GM21737 (cell line): ENCODE measurements around the gene SIK3.

Source experiments
- ATAC-seq: cut with Tn5 transposase; IDR thresholded peaks from one replicate; pipeline ENCODE4 v1.9.1; 2021; ENCODE audit warnings: mild to moderate bottlenecking, moderate library complexity; ENCODE audit not compliant: unreplicated experiment

The SIK3 gene

DNA sequence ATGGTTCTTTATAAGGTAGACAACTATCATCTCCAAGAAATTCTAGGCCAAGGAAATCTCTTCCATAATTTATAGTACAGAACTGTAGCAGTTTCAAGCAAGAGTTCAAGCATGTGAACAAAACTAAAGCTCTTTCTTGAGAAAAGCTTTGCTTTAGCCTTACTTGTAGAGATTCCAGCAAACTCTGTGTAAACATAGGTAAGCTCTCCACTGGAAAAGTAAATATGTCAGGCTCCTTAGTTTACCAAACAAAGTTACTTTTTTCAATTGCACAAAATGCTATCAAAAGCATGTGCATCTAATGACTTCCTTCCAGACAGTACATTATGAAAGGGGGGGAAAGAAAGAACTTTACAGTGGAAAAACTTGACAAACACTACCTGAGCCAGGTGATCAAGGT lies 125.0 kb downstream of the SIK3 start:
- no peak for ATAC-seq

DNA sequence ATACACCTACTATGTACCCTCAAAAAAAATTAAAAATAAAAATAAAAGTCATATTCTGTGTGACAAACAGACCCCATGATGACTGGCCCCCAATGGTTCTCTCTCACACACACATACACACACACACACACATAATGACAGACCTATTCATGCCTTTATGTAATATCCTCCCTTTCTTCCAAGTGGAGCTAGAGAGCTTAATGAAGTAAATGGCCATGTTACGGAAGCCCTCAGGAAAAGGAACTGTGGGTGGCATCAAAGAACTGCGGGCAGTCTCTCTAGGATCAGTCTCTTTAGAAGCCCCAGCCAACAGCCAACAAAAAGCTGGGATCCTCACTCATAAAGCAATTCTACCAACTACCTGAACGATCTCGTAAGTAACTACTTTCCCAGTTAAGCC lies 125.5 kb downstream of the SIK3 start:
- ATAC-seq = no peak

DNA sequence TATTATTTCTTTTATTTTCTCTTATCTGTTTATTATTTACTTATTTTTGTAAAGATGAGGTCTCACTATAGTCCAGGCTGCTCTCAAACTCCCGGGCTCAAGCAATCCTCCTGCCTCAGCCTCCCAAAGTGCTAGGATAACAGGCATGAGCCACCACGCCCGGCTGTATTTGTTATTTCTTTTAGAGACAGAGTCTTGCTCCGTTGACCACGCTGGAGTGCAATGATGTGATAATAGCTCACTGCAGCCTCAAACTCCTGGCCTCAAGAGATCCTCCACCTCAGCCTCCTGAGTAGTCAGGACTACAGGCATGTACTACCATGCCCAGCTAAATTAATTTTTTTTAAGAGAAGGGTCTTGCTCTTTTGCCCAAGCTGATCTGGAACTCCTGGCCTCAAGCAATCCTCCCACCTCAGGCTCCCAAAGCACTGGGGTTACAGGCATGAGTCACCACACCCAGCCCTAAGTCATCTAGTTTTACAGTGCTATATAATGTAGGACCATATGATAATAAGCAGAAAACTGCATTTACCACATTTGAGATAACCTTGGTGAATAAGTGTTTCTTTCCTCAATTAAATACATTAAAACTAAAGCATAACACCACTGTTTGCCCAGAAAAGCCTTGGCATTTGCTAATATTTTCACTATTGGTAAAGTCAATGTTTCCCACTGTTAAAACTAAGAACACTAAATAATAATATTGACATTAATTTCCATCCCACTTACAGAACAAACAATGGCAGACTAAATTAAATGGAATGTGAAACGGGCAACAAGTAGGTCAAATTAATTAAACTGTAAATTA lies 127.5 kb downstream of the SIK3 start:
- no peak for ATAC-seq

DNA sequence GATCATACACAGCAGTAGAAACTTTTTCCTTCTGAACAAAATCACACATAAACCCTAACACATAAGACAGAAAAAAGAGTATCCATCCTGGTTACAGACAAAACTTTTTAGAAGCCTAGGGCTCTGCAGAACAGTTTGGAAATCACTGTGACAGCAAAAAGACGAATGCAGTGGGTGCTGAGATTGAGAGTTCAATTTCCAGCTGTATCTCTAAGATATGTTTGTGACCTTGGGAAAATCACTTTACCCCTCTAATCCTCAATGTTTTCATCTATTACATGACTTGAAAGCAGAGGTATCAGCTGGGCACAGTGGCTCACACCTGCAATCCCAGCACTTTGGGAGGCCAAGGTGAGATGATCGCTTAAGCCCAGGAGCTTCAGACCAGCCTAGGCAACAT lies 128.5 kb downstream of the SIK3 start:
- ATAC-seq = no peak

DNA sequence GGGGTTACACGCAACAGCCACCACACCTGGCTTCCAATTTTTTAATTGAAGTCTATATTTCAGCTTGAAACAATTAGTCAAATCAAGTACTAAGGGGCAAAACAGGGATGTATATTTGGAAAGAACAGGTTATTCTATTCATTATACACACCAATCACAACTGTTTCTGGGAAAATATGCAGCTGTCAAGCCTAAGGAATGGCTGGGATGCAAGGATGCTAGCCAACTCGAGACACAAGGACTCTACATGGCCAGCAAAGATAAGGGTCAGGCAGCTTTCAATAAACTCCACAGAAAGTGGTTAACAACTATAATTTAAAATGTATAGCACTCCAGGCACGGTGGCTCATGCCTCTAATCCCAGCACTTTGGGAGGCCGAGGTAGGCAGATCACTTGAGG lies 134.0 kb downstream of the SIK3 start:
- no peak for ATAC-seq

DNA sequence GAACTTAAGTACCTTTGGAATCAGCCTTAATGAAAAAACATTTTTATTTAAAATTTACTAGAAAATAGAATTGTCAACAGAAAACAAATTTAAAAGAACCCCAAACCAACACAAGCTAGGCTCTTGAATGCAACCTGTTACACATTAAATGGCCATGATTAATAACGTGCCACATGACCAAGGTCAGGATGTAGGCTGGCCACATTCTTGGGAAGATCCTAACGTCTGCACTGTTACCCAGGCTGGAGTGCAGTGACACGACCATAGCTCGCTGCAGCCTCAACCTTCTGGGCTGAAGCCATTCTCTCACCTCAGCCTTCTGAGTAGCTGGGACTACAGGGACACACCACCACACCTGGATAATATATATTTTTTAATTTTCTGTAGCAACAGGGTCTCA lies 134.4 kb downstream of the SIK3 start:
- ATAC-seq = no peak

DNA sequence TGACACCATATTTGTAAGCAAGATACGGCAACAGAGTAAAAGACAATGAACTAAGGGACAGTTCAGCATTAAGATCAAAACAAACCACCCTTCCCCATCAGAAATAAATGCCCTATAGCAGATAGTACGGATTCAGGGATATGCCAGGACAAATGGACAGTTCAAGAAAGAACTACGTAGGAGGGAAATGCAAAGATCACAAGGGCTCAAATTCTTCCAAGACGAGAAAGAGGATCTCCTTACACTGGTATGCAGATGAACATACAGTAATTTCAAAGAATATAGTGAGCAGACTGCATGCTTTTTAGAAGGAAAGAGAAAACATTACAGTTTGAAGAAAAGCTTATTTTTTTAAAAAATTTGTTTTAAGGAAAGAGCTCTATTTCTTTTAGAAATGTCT lies 136.1 kb downstream of the SIK3 start:
- ATAC-seq = no peak

DNA sequence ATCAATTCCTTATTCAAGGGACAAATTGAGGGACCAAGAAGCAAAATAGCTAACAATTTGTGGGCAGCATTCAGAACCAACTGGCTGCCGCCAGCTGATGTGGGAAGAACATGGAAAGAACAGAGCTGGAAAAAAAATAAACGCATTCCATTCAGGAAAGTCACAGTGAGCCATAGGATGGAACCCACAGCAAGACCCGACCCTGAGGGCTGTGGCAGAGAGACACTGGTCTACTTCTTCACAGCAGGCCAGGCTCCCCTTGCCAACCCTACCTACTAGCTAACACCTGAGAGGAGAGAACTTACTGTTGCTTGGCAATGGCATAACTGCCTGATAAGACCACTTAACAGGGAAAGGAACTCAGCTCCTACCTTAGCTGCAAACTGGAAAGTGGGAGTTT lies 137.3 kb downstream of the SIK3 start:
- ATAC-seq = no peak

DNA sequence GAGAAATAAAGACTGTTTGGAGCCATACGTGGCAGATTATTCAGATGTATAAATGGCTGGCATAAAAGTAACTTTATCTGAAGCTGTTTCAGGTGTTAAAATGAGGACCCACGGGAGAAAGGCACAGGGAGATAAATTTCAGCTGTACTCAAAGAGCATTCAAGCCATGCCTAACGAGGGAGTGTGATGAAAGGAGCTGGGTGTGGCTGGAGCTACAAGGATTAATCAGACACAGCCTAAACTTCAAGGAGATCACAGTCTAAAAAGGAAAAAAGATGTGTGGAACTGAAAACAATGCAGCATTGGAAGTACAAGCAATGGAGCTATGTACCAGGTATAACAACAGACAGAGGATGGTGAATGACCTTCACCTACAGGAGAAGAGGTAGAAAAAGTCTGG lies 140.0 kb downstream of the SIK3 start:
- ATAC-seq = no peak

DNA sequence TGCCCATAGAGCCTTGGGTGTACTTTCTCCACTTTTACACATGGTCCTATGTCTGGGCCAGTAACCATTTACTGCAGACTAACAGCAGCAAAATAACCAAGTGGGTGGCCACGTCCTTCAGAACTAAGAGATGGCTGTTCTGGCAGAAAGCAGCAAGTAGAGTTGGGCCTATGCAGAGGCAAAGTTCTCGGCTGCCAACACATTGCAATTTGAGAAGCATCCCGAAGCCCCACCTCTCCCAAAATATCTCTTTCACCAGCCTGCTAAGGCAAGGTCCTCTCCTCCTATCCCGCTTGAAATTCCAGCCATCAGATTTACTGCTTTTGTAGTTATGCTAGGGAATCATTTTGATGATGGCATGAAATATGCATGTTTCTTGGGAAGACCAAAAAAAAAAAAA lies 142.3 kb downstream of the SIK3 start:
- ATAC-seq = no peak

DNA sequence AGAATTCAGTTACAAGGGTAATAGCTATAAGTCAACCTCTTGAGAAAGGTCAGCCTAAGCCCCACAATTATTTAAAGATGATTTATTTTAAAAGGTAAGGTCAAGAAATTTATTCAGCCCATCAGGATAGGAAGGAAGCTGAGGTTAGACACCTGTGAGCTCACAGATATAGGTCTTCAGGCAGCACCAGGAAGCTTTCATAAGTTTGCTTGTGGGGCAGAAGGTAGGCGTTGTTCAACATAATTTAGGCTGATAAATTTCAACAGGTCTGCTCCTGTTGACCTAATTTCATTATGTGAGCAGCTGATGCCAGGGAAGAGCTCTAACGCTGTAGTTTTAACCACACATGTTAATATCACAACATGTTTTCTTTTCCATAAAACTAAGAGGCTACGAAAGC lies 142.7 kb downstream of the SIK3 start:
- no peak for ATAC-seq

DNA sequence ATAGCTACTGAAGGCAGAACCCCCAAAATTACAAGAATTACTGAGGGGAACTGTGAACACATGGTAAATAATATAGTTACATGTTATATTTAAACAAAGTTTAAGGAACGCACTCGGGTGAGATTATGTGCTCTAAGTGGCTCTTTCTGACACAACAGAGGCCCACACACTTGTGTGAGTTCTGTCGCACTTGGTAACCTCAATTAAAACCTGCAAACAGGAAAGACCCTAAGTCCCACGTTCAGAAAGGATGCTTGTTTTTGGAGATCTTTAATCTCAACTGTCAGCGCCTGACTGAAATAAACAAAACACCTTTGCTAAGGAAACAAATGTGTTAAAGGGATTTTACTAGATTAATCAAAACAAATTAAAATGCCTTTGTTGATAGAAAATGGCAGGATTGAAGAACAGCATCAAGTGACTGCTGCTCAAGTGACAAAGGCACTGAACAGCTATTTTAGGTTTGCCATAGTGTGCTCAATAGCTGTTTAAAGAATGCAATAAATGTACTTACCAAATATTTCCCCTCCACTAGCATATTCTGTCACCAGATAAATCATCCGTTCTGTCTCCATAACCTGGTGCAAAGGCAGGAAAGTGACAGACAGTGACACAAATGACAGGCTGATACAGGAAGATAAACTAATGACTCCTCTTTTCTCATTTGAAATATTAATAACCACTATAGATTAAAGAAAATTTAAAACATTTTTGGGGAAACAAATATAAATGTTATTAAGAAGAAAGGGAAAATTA lies 144.5 kb downstream of the SIK3 start:
- no peak for ATAC-seq

DNA sequence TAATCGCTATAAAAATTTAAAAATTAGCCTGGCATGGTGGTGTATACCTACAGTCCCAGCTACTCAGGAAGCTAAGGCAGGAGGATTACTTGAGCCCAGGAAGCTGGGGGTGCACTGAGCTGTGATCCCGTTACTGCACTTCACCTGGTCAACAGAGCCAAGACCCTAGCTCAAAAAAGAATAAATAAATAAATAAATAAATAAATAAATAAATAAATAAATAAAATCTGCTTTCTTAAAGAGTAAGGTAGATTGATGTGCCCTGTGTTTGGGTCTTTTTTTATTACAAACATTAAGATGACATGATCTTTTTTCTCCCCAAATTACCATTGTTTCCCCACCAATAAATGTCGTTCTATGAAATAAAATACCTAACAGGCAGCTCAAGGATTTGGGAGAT lies 146.5 kb downstream of the SIK3 start:
- ATAC-seq = no peak

DNA sequence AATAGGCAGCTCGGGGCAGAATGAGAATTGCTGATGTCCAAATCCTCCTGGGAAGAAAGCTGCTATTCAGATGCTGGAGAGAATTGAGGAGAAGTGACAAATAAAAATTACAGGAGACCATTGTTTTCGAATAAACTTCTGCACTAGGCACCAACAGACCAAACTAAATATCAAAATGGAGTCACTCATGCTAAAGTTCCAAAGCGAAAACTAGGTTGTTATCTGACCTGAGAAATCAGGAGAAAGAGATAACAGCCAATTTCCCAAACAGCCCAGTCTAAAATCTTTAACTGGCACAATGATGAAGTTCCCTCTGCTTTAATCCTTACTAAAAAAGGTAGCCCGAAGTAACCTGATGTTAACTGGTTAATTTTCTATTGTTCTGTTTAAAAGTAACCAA lies 148.0 kb downstream of the SIK3 start:
- no peak for ATAC-seq

DNA sequence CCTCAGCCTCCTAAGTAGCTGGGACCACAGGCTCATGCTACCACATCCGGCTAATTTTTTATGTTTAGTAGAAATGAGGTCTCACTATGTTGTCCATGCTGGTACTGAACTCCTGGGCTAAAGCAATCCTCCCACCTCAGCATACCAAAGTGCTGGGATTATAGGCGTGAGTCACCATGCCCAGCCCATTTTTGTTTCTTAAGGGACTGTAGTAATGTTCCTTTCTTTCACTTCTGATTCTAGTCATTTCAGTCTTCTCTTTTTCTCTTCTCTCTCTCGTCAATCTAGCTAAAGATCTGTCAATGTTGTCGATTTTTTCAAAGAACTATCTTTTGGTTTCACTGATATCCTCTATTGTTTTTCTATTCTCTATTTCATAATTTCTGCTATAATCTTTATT lies 149.8 kb downstream of the SIK3 start:
- ATAC-seq = no peak

DNA sequence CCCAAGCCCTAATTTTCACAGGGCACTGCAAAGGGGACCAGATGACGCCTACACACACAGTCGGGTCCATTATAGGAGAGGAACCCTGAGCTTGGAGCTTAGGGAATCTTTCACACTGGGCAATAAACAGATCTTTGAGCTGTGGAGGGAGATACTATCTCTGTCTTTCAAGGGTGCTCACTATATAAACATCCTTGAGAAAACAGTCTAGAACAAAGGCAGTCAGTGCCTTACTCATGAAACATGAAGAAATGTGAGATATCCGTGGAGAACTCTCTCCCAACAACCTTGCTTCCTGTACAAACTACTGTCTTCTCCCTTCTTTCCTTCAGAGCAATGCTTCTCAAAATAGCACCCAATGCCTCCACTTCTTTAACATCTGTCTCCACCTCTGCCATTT lies 151.8 kb downstream of the SIK3 start:
- ATAC-seq = no peak

DNA sequence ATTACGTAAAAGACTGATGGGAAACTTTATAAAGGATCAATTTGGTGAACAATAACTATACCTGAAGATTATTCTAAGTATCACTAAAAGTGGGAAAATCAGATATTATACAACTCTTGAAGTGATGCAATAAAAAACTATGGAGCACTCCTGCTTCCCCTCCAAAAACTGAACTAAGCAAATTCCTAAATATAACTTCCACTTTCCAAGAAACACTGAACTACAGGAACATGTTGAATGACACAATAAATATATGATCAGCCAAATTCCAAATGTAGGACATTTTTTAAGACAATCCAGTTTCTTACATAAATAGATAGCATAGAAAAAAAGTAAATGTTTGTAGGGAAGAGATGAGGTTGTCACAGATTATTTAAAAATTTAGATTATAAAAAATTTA lies 158.7 kb downstream of the SIK3 start:
- ATAC-seq = no peak

DNA sequence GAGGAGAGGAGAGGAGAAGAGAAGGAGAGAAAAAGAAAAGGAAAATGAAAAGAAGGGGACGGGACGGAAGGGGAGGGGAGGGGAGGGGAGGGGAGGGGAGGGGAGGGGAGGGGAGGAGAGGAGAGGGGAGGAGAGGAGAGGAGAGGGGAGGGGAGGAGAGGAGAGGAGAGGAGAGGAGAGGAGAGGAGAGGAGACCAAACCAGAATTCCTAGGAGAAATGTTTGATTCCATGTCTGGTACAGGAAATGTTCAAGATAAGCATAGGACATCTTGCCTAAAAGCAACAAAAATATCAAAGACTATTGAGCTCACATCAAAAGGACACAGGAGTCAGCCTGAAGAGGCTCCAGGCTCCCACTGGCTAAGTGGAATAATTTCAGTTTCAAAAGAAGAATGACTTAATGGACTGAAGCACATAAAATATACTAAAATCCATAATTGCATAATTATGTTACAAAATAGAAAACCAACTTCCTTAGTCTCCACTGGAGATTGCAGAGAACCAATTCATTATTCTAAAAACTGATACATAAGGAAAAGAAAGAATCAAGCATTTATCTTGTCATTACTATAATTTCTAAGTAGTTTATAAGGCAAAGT lies 159.7 kb downstream of the SIK3 start:
- no peak for ATAC-seq

DNA sequence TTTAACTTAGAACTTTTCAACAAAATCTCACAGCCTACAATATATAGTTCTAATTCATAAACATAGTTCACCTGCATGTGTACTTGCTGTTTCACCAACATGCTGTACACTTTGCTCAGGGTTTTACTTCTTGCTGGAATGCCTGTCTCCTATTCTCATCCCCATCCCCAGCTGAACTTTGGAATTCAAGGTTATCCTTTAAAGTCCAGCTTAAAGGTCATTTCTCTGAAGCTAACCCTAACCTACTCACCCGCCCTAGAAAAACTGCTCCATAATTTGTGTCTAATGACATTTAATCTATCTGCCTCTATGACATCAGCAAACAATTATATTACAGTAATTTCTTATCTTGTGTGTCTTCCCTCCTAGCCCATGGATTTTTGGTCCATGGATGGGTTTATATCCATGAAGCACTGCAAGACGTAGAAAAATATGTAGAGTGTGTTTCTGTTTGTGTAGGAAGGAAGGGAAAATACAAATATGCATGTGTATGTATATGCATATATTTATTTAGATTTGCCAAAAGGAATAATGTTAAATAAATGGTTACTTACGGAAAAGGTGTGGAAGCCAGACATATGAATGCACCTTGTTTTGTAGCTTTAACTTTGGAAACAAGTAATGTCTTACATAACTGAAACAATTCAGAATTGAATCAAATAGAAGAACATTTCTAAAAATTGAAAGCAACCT lies 161.3 kb downstream of the SIK3 start:
- no peak for ATAC-seq

DNA sequence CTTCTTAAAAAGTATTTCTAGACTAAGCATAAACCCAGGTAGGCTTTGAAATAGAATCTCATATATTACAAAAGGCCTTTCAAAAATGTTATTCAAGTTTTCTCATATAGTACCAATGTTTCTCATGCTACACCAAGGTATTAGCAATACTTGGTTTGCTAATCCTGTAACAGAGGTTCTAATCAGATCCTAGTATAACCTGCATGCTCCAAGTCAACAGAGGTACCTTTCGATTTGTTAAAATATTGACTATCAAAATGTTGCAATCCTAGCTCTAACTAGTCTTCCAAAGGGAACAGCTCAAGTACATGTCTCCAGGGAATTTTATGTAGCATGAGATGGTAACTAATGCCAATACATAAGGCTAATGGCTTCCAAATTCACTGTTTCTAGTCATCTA lies 162.7 kb downstream of the SIK3 start:
- ATAC-seq = no peak

DNA sequence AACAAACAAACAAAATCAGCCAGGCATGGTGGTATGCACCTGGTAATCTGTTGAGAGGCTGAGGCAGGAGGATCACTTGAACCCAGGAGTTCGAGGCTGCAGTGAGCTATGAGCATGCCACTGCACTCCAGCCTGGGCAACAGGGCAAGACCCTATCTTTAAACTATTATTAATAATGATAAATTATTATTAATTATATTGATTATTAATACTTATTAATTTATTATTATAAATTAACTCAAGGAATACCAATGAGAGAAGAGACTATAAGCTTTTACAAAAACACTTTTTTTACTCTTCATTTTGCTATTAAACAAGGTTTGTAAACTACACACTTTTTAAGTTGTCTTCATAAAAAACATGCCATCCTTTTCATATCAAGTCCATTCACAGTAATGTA lies 163.1 kb downstream of the SIK3 start:
- no peak for ATAC-seq

DNA sequence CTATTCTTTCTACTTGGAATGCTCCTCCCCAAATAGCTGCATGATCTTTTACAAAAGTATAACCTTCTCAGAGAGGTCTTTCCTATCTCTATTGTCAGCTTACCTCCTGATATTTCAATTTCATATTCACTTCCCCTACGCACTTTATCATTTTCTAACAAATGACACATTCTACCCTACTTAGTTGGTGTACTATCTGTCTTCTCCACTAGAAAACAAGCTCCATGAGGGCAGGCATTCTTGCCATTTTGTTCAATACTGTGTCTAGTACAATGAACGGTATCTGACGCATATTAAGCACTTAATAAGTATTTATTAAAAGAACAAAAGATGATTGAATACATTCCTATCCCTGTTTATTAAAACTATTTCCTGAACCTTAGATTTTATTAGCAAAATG lies 164.3 kb downstream of the SIK3 start:
- no peak for ATAC-seq
